PC-9 (cell line): ENCODE measurements around the gene DUS1L. TPM values are rescaled to one million over a fixed set of nuclear protein-coding genes. Genes with fewer than 3 reads are reported as not detected.

ENCODE experiments used
- BruUV-seq: library from RNA; stranded (reverse); fragments of 400-500 nt; replicated peaks from 2 replicates; lab custom pipeline; 2021; lab: Mats Ljungman, UMichigan
- CTCF ChIA-PET: fragments of 300-600 bp; sonication (Branson Sonifier 250); formaldehyde crosslinking; loops from one replicate; lab custom pipeline; 2022; ENCODE audit warnings: antibody characterized with exemption; lab: Charles Lee
- POLR2A ChIA-PET: fragments of 300-600 bp; sonication (Branson Sonifier 250); formaldehyde crosslinking; loops from one replicate; lab custom pipeline; 2022; ENCODE audit warnings: antibody characterized with exemption; ENCODE audit not compliant: unreplicated experiment; lab: Charles Lee
- DNase-seq, 2 experiments: peaks; one replicate each; pipeline versions ENCODE4 v3.0.0 to v3.0.0-alpha.2; 2015 to 2022; ENCODE audit warnings: mixed read lengths in 1 of 2
- H2AFZ ChIP-seq: fragments of 200-600 bp; sonication (generic); 2 replicates; pipeline ENCODE4 v1.8.1; 2017; ENCODE audit warnings: antibody characterized with exemption
- H3F3A ChIP-seq: fragments of 200-600 bp; sonication (generic); 2 replicates; pipeline ENCODE4 v1.8.1; 2017; ENCODE audit warnings: antibody characterized with exemption, mild to moderate bottlenecking, low read depth; ENCODE audit not compliant: insufficient read depth
- H3K27ac ChIP-seq: fragments of 200-600 bp; sonication (generic); 2 replicates; pipeline ENCODE4 v1.6.1; 2016; ENCODE audit warnings: mixed run types
- H3K27me3 ChIP-seq: fragments of 200-600 bp; sonication (generic); 2 replicates; pipeline ENCODE4 v1.6.1; 2016; ENCODE audit warnings: low read depth, mixed run types; ENCODE audit not compliant: insufficient read depth
- H3K36me3 ChIP-seq: fragments of 200-600 bp; sonication (generic); 2 replicates; pipeline ENCODE4 v1.6.1; 2016; ENCODE audit warnings: low read depth, mixed run types
- H3K4me1 ChIP-seq: fragments of 200-600 bp; sonication (generic); replicated peaks from 2 replicates; pipeline ENCODE4 v1.6.1; 2016; ENCODE audit warnings: mixed run types; ENCODE audit not compliant: insufficient read depth
- H3K4me2 ChIP-seq: fragments of 200-600 bp; sonication (generic); 2 replicates; pipeline ENCODE4 v1.6.1; 2017; ENCODE audit warnings: mixed run types
- H3K4me3 ChIP-seq: fragments of 200-600 bp; sonication (generic); 2 replicates; pipeline ENCODE4 v1.6.1; 2016; ENCODE audit warnings: mixed run types
- H3K79me2 ChIP-seq: fragments of 200-600 bp; sonication (generic); 2 replicates; pipeline ENCODE4 v1.6.1; 2017; ENCODE audit warnings: low read depth, mixed run types
- H3K9me2 ChIP-seq: fragments of 200-600 bp; sonication (generic); 2 replicates; pipeline ENCODE4 v1.8.1; 2017; ENCODE audit warnings: mild to moderate bottlenecking; ENCODE audit not compliant: insufficient read depth
- H3K9me3 ChIP-seq: fragments of 200-600 bp; sonication (generic); 2 replicates; pipeline ENCODE4 v1.8.1; 2016; ENCODE audit warnings: low read depth; ENCODE audit not compliant: insufficient read depth
- H4K20me1 ChIP-seq: fragments of 200-600 bp; sonication (generic); 2 replicates; pipeline ENCODE4 v1.8.1; 2017; ENCODE audit not compliant: insufficient read depth
- CTCF ChIP-seq: fragments of 200-600 bp; sonication (generic); conservative IDR thresholded peaks from 2 replicates; pipeline ENCODE4 v1.6.1; 2017; ENCODE audit warnings: mixed run types, antibody characterized with exemption, mild to moderate bottlenecking, moderate library complexity
- EZH2 ChIP-seq: fragments of 200-600 bp; sonication (generic); IDR thresholded peaks from 2 replicates; pipeline ENCODE4 v1.8.0; 2017; ENCODE audit warnings: antibody characterized with exemption, low read depth
- intact Hi-C: fragments of 100-400 bp; cut with micrococcal nuclease; formaldehyde crosslinking; loops from one replicate; pipeline ENCODE4 v1.10.0; 2022; ENCODE audit not compliant: unreplicated experiment
- total RNA-seq: library from RNA; stranded (reverse); gene quantifications from 2 replicates; pipeline ENCODE4 v1.2.3, GENCODE V29; 2021

The DUS1L gene
- total RNA-seq, 1 experiment from 2014 or later: 138 TPM

DNA sequence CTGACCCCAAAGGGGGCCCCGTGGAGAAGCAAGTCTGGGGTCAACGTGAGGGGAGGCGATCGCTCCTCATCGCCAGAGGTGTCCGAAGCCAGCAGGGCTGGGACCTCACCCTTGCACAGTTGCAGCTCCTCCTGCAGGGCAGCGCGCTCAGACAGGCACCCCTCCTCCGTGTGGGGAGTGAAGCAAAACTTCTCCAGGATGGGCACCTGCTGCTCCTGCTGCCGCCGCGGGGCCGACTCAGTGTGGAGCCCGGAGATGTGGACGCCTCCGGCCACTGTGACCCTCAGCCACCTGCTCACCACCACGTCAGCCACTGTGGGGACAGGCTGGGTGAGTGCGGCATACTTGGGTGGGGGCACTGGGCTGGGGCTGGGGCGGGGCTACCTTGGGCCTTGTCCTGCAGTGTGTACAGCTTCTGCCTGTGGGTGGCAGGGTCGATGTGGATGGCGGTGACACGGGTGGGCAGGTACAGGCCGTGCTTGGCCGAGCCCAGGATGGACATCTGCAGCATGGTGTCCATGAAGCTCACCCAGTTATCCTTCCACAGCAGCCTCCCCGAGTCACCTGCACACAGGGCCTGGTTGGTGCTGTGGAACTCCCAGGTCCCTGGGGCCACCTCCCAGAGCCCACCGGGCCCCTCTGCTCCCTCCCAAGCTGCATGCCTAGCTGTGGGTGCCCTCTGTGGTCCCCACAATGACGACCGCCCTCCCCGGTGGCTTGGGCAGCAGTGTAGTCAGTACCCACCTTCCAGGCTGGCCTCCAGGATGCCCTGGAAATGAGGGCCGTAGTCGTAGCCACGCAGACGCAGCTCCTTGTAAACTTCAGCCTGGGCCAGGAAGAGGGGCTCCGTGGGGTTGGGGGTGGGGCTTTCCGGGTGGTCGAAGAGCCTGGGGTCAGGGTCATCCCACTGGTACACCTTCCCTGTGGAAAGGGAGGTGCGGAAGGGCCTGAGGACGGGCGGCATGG, 21.6 kb upstream of the DUS1L start:
- DNase-seq: no peak
- Histone ChIP-seq H3F3A (no peaks in the 10 kb centered on the region), H2AFZ (no peak overlapping the region), H3K27ac (no peak overlapping the region), H3K36me3 (no peaks in the 10 kb centered on the region), H3K9me2 (no peaks in the 10 kb centered on the region), H3K9me3 (no peaks in the 10 kb centered on the region), H3K4me1 (no peaks in the 10 kb centered on the region), H3K79me2 (0 out of 2 replicates have a peak, but pooled peaks cover 7% of the 10 kb centered on the region), H4K20me1 (peaks cover 12% of the 10 kb centered on the region), H3K4me3 (no peak overlapping the region), H3K27me3 (no peaks in the 10 kb centered on the region), H3K4me2 (no peak overlapping the region)
- TF ChIP-seq EZH2 (no peak), CTCF (no peak)
- intact Hi-C loops: no loop called here
- POLR2A ChIA-PET: no interaction called here
- CTCF ChIA-PET: no interaction called here
- BruUV-seq: no TSS peak

- POLR2A ChIA-PET: interaction anchor here (0.6 kb wide), 1 partner anchor 372 kb away, joined by 3 read pairs; no protein-coding TSS in a partner anchor
- H4K20me1 ChIP-seq: peaks cover 12% of the 10 kb centered on the region
- no peaks in the 10 kb centered on the region for H3K79me2 ChIP-seq
- no peaks in the 10 kb centered on the region for H3K36me3 ChIP-seq
- intact Hi-C loops: no loop called here
- H3F3A ChIP-seq: no peaks in the 10 kb centered on the region; the same call in 1 of the 2 replicates
- H3K4me3 ChIP-seq: no peak overlapping the region
- no peak overlapping the region for H3K27ac ChIP-seq
- DNase-seq: no peak
- no peaks in the 10 kb centered on the region for H3K4me1 ChIP-seq
- no peaks in the 10 kb centered on the region for H3K9me2 ChIP-seq
- no peak overlapping the region for H3K4me2 ChIP-seq
- BruUV-seq: no TSS peak
- CTCF ChIA-PET: interaction anchor here (0.6 kb wide), 1 partner anchor 17 kb away, joined by 3 read pairs; no protein-coding TSS in a partner anchor
- H3K9me3 ChIP-seq: no peaks in the 10 kb centered on the region
- no peaks in the 10 kb centered on the region for H3K27me3 ChIP-seq
- H2AFZ ChIP-seq: no peak overlapping the region
- TF ChIP-seq EZH2: no peak
- no peak for TF ChIP-seq CTCF
Measured at GRCh38 chr17:82085931-82086764, 20.5 kb upstream of the DUS1L start.
